ENCODE measurements around the gene RNF212.
A peak's percentile ranks its signal among the peaks of the same experiment; 100 is the strongest.
"Not testable (repeated sequence)": the region's sequence is repeated elsewhere in the genome, so short reads cannot be mapped to it uniquely, and the experiment has no call there.

RNF212 gene

GRCh38 chr4:1113311-1114009 lies at the start of gene RNF212:
Gene RNF212, minus strand, starts transcription at chr4:1113564. Its CDS starts 100 bp downstream, at chr4:1113464.
- DNase-seq, result peak; percentile 60

GRCh38 chr4:1160351-1160750 lies 47.0 kb upstream of the RNF212 start:
- no peak for DNase-seq

- no peak for DNase-seq
Observed at GRCh38 chr4:1156069-1156468, 42.7 kb upstream of the RNF212 start.

- DNase-seq, result no peak
Observed at GRCh38 chr4:1155314-1155713, 42.0 kb upstream of the RNF212 start.

- no peak for DNase-seq
Observed at GRCh38 chr4:1154523-1155182, 41.3 kb upstream of the RNF212 start.

GRCh38 chr4:1154126-1154522 lies 40.8 kb upstream of the RNF212 start:
- DNase-seq, result no peak

- DNase-seq, result no peak
Observed at GRCh38 chr4:1153567-1154090, 40.3 kb upstream of the RNF212 start.

GRCh38 chr4:1152290-1152689 lies 38.9 kb upstream of the RNF212 start:
- DNase-seq, result no peak

GRCh38 chr4:1151541-1151940 lies 38.2 kb upstream of the RNF212 start:
- no peak for DNase-seq

GRCh38 chr4:1150875-1151274 lies 37.5 kb upstream of the RNF212 start:
- DNase-seq, result no peak

- no peak for DNase-seq
Observed at GRCh38 chr4:1139860-1140259, 26.5 kb upstream of the RNF212 start.

- DNase-seq, result no peak
Observed at GRCh38 chr4:1137850-1138249, 24.5 kb upstream of the RNF212 start.

GRCh38 chr4:1137063-1137776 lies 23.9 kb upstream of the RNF212 start:
- DNase-seq, result no peak

- no peak for DNase-seq
Observed at GRCh38 chr4:1136048-1136447, 22.7 kb upstream of the RNF212 start.

GRCh38 chr4:1133033-1133432 lies 19.7 kb upstream of the RNF212 start:
- no peak for DNase-seq

GRCh38 chr4:1130316-1131186 lies 17.2 kb upstream of the RNF212 start:
- peak; percentile 85 for DNase-seq

GRCh38 chr4:1126506-1126905 lies 13.1 kb upstream of the RNF212 start:
- no peak for DNase-seq

- not testable (repeated sequence) for DNase-seq
Observed at GRCh38 chr4:1125466-1125865, 12.1 kb upstream of the RNF212 start.

GRCh38 chr4:1124818-1125217 lies 11.5 kb upstream of the RNF212 start:
- DNase-seq, result no peak

GRCh38 chr4:1122505-1122904 lies 9.1 kb upstream of the RNF212 start:
- no peak for DNase-seq

GRCh38 chr4:1116838-1117237 lies 3.5 kb upstream of the RNF212 start:
- no peak for DNase-seq

GRCh38 chr4:1115528-1116293 lies 2.3 kb upstream of the RNF212 start:
- DNase-seq, result no peak

Measured in retina (tissue), 1 donor.